ENCODE data around the gene DYNC1LI1. TPM values are rescaled to one million over a fixed set of nuclear protein-coding genes. Genes with fewer than 3 reads are reported as not detected.

Gene DYNC1LI1
- total RNA-seq, 1 experiment from 2014 or later = 56.2 TPM

GRCh38 chr3:32577581-32578556 is 7.2 kb upstream of the DYNC1LI1 start:
- no peaks in the 10 kb centered on the region for H3K27me3 Mint-ChIP-seq (ENCODE audit: low read depth)
- no peaks in the 10 kb centered on the region for H4K20me1 ChIP-seq (ENCODE audit: control insufficient read depth, insufficient read depth, insufficient read length)
- H3K56ac ChIP-seq (ENCODE audit: insufficient read length, low read depth, low read length) = no peak overlapping the region
- H3K9ac ChIP-seq (ENCODE audit: extremely low read depth, insufficient read length, low read length) = no peak overlapping the region
- peaks cover 8% of the 10 kb centered on the region in 2 experiments for H3K4me1 Mint-ChIP-seq
- no peak overlapping the region for H3K4me2 ChIP-seq (ENCODE audit: insufficient read depth, insufficient read length, low read length)
- no peak overlapping the region for H2AFZ ChIP-seq (ENCODE audit: low read length)
- no peak overlapping the region for H4K5ac ChIP-seq (ENCODE audit: insufficient read length, low read depth, low read length)
- no peak overlapping the region for H2BK12ac ChIP-seq (ENCODE audit: insufficient read length, low read depth, low read length)
- H3K27me3 ChIP-seq (ENCODE audit: insufficient read depth, low read length) = no peaks in the 10 kb centered on the region
- no peaks in the 10 kb centered on the region for H3K79me1 ChIP-seq (ENCODE audit: insufficient read depth, low read depth, low read length, poor library complexity, severe bottlenecking)
- no peak overlapping the region for H3K14ac ChIP-seq (ENCODE audit: insufficient read depth, low read length)
- no peak overlapping the region for H3T11ph ChIP-seq (ENCODE audit: low read length)
- no peak overlapping the region for H3K23ac ChIP-seq (ENCODE audit: insufficient read length, low read depth, low read length)
- H3K4me1 ChIP-seq (ENCODE audit: insufficient read depth, low read length) = no peaks in the 10 kb centered on the region
- no peaks in the 10 kb centered on the region for H3K79me2 ChIP-seq (ENCODE audit: insufficient read depth, low read length)
- no peaks in the 10 kb centered on the region for H3K9me3 ChIP-seq (ENCODE audit: control insufficient read depth, low read depth, low read length)
- no CpG with 5 or more reads among the region's 9 CpGs for WGBS (ENCODE audit: extremely low coverage, insufficient read length, low lambda C conversion rate)
- H2AK5ac ChIP-seq (ENCODE audit: insufficient read length, low read length) = no peak overlapping the region
- H3K18ac ChIP-seq (ENCODE audit: insufficient read length, low read depth, low read length) = no peak overlapping the region
- TF ChIP-seq, protein P1, sequence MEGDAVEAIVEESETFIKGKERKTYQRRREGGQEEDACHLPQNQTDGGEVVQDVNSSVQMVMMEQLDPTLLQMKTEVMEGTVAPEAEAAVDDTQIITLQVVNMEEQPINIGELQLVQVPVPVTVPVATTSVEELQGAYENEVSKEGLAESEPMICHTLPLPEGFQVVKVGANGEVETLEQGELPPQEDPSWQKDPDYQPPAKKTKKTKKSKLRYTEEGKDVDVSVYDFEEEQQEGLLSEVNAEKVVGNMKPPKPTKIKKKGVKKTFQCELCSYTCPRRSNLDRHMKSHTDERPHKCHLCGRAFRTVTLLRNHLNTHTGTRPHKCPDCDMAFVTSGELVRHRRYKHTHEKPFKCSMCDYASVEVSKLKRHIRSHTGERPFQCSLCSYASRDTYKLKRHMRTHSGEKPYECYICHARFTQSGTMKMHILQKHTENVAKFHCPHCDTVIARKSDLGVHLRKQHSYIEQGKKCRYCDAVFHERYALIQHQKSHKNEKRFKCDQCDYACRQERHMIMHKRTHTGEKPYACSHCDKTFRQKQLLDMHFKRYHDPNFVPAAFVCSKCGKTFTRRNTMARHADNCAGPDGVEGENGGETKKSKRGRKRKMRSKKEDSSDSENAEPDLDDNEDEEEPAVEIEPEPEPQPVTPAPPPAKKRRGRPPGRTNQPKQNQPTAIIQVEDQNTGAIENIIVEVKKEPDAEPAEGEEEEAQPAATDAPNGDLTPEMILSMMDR (conservative IDR thresholded peaks at IDR 0.05) = no peak
- H3K27ac ChIP-seq (ENCODE audit: insufficient read length, low read depth, low read length) = no peak overlapping the region
- no peaks in the 10 kb centered on the region for H3K36me3 Mint-ChIP-seq (ENCODE audit: insufficient read depth in 1 of 3, low read depth in 3 of 3)
- H4K91ac ChIP-seq (ENCODE audit: insufficient read length, low read depth, low read length) = no peak overlapping the region
- DNase-seq = no peak
- no peak overlapping the region for H2BK120ac ChIP-seq (ENCODE audit: low read depth, low read length, poor library complexity, severe bottlenecking)
- no peak overlapping the region for H3K4me3 Mint-ChIP-seq
- H3K9me3 Mint-ChIP-seq = no peaks in the 10 kb centered on the region
- no peak overlapping the region for H4K8ac ChIP-seq (replicated peaks; ENCODE audit: insufficient read length, low read depth, low read length)
- no peak overlapping the region for H2BK20ac ChIP-seq (ENCODE audit: low read depth, low read length, poor library complexity, severe bottlenecking)
- no peak overlapping the region for H3K4ac ChIP-seq (ENCODE audit: low read depth, low read length)
- no peak overlapping the region for H2BK5ac ChIP-seq (ENCODE audit: insufficient read length, low read length)
- no peaks in the 10 kb centered on the region for H3K23me2 ChIP-seq (ENCODE audit: insufficient read length, low read depth, low read length, poor library complexity, severe bottlenecking)
- peak overlapping the region in 1 of 3 experiments; percentile 33; a peak in 2 of 7 replicates for H3K27ac Mint-ChIP-seq
- no peak overlapping the region for H2BK15ac ChIP-seq (ENCODE audit: low read depth, low read length)

All from H9 (cell line).